Suprapubic skin (tissue), 4 donors: ENCODE measurements around the gene CCAR1. TPM values are rescaled to one million over a fixed set of nuclear protein-coding genes. Genes with fewer than 3 reads are reported as not detected.
A peak's percentile ranks its signal among the peaks of the same experiment; 100 is the strongest.
"Not testable (repeated sequence)": the region's sequence is repeated elsewhere in the genome, so short reads cannot be mapped to it uniquely, and the experiment has no call there.

ENCODE experiments used
- DNase-seq, 2 donors: peaks; one replicate each; pipeline ENCODE4 v3.0.0-alpha.2; 2019; ENCODE audit warnings: low spot score in 2 of 2
- H3K27ac ChIP-seq: fragments of 200-600 bp; sonication (generic); one replicate; pipeline ENCODE4 v1.5.1; 2019
- H3K27me3 ChIP-seq: fragments of 200-600 bp; sonication (generic); one replicate; pipeline ENCODE4 v1.5.1; 2019
- H3K36me3 ChIP-seq: fragments of 200-600 bp; sonication (generic); one replicate; pipeline ENCODE4 v1.5.1; 2019
- H3K4me1 ChIP-seq: fragments of 200-600 bp; sonication (generic); one replicate; pipeline ENCODE4 v1.5.1; 2019
- H3K4me3 ChIP-seq: fragments of 200-600 bp; sonication (generic); one replicate; pipeline ENCODE4 v1.5.1; 2019; ENCODE audit warnings: mild to moderate bottlenecking
- H3K9me3 ChIP-seq: fragments of 200-600 bp; sonication (generic); one replicate; pipeline ENCODE4 v1.5.1; 2019
- CTCF ChIP-seq, 2 donors: fragments of 200-600 bp in 1 of 2; fragments of 450-650 bp in 1 of 2; sonication (generic) in 1 of 2; IDR thresholded peaks; one replicate each; pipeline ENCODE4 v1.5.1; 2016 to 2019; ENCODE audit warnings: antibody characterized with exemption in 2 of 2, mild to moderate bottlenecking in 1 of 2, moderate library complexity in 1 of 2
- EP300 ChIP-seq: sonication (generic); formaldehyde crosslinking; IDR thresholded peaks from one replicate; pipeline ENCODE4 v1.6.1; 2017; ENCODE audit warnings: antibody characterized with exemption
- POLR2A ChIP-seq, 2 donors: fragments of 450-650 bp; IDR thresholded peaks; one replicate each; pipeline ENCODE4 v1.6.1; 2017; ENCODE audit warnings: antibody characterized with exemption in 2 of 2, mild to moderate bottlenecking in 2 of 2, moderate library complexity in 2 of 2
- POLR2AphosphoS5 ChIP-seq, 3 donors: sonication (generic); formaldehyde crosslinking; IDR thresholded peaks; one replicate each; pipeline ENCODE4 v1.6.1; 2017; ENCODE audit warnings: antibody characterized with exemption in 3 of 3
- WGBS: methylation state at CpG from one replicate; pipeline ENCODE4 v1.1.5; 2018; 5-methylcytosine and 5-hydroxymethylcytosine counted together
- total RNA-seq, 4 donors: library from RNA; depleted of rRNA; stranded (reverse); fragments of >200 nt; gene quantifications; one replicate each; pipeline ENCODE4 v1.1.0, GENCODE V29; 2016

Gene CCAR1
- total RNA-seq, 4 donors from 2014 or later, result 34.8 to 103 (median 43.8) TPM

GRCh38 chr10:68816796-68817412 is 95.9 kb downstream of the CCAR1 start:
- Histone ChIP-seq H3K9me3 (no peaks in the 10 kb centered on the region), H3K27ac (no peak overlapping the region), H3K4me3 (no peak overlapping the region), H3K27me3 (no peaks in the 10 kb centered on the region), H3K36me3 (no peaks in the 10 kb centered on the region), H3K4me1 (peaks cover 2% of the 10 kb centered on the region)
- no peak for DNase-seq
- 23% methylated on average over 4 of the region's 4 CpGs for WGBS
- TF ChIP-seq POLR2A (IDR thresholded peaks at IDR 0.05), result no peak
- no peak for TF ChIP-seq POLR2AphosphoS5 (IDR thresholded peaks at IDR 0.05)
- no peak for TF ChIP-seq EP300
- no peak for TF ChIP-seq CTCF (IDR thresholded peaks at IDR 0.05)

GRCh38 chr10:68820359-68820758 is 99.3 kb downstream of the CCAR1 start:
- WGBS, result 92% methylated on average over 1 of the region's 1 CpG
- H3K27me3 ChIP-seq, H3K36me3 ChIP-seq, H3K27ac ChIP-seq, H3K4me3 ChIP-seq, H3K9me3 ChIP-seq, H3K4me1 ChIP-seq, DNase-seq: not testable (repeated sequence)

- H3K9me3 ChIP-seq, H3K4me1 ChIP-seq, H3K4me3 ChIP-seq, H3K36me3 ChIP-seq, H3K27me3 ChIP-seq, DNase-seq, H3K27ac ChIP-seq: not testable (repeated sequence)
- 88% methylated on average over 2 of the region's 2 CpGs for WGBS
Observed at GRCh38 chr10:68822626-68823025, 101.6 kb downstream of the CCAR1 start.

- H3K27ac ChIP-seq, result no peak within 1 kb of the TSS
- H3K27me3 ChIP-seq, result peaks cover 11% of the 10 kb centered on the region
- H3K36me3 ChIP-seq, result no peaks in the 10 kb centered on the region
- no peak for DNase-seq
- TF ChIP-seq CTCF (IDR thresholded peaks at IDR 0.05) (no peak), POLR2AphosphoS5 (IDR thresholded peaks at IDR 0.05) (no peak), EP300 (no peak), POLR2A (IDR thresholded peaks at IDR 0.05) (no peak)
- WGBS, result 12% methylated on average over 18 of the region's 63 CpGs
- H3K9me3 ChIP-seq, result no peaks in the 10 kb centered on the region
- peaks cover 11% of the 10 kb centered on the region for H3K4me1 ChIP-seq
- H3K4me3 ChIP-seq, result peak within 1 kb of the TSS; percentile 69
Observed at GRCh38 chr10:68826764-68827591, 105.9 kb downstream of the CCAR1 start, which contains the start of gene STOX1. TSS of gene STOX1 (plus strand) at chr10:68827531. CDS start at chr10:68827624, 93 bp downstream.

- not testable (repeated sequence) for DNase-seq, H3K36me3 ChIP-seq, H3K9me3 ChIP-seq, H3K27ac ChIP-seq
- WGBS, result no CpG with 5 or more reads among the region's 58 CpGs
- Histone ChIP-seq H3K27me3 (peaks cover 11% of the 10 kb centered on the region), H3K4me1 (peaks cover 11% of the 10 kb centered on the region), H3K4me3 (peak overlapping the region; percentile 69)
Observed at GRCh38 chr10:68827592-68827959, 106.5 kb downstream of the CCAR1 start.

- not testable (repeated sequence) for DNase-seq, H3K27ac ChIP-seq, H3K9me3 ChIP-seq, H3K36me3 ChIP-seq
- H3K4me1 ChIP-seq, result peaks cover 11% of the 10 kb centered on the region
- WGBS, result no CpG with 5 or more reads among the region's 59 CpGs
- peak overlapping the region; percentile 43 for H3K4me3 ChIP-seq
- peaks cover 11% of the 10 kb centered on the region for H3K27me3 ChIP-seq
Observed at GRCh38 chr10:68828083-68828601, 107.1 kb downstream of the CCAR1 start.

- Histone ChIP-seq H3K9me3 (no peaks in the 10 kb centered on the region), H3K4me3 (no peak overlapping the region), H3K36me3 (no peaks in the 10 kb centered on the region), H3K27me3 (peaks cover 11% of the 10 kb centered on the region), H3K4me1 (peaks cover 11% of the 10 kb centered on the region), H3K27ac (no peak overlapping the region)
- TF ChIP-seq CTCF (IDR thresholded peaks at IDR 0.05) (no peak), POLR2AphosphoS5 (IDR thresholded peaks at IDR 0.05) (no peak), EP300 (no peak), POLR2A (IDR thresholded peaks at IDR 0.05) (no peak)
- no peak for DNase-seq
- 77% methylated on average over 10 of the region's 10 CpGs for WGBS
Observed at GRCh38 chr10:68828833-68829232, 107.8 kb downstream of the CCAR1 start.
